ENCODE results near the gene SMURF1.

The SMURF1 gene

DNA sequence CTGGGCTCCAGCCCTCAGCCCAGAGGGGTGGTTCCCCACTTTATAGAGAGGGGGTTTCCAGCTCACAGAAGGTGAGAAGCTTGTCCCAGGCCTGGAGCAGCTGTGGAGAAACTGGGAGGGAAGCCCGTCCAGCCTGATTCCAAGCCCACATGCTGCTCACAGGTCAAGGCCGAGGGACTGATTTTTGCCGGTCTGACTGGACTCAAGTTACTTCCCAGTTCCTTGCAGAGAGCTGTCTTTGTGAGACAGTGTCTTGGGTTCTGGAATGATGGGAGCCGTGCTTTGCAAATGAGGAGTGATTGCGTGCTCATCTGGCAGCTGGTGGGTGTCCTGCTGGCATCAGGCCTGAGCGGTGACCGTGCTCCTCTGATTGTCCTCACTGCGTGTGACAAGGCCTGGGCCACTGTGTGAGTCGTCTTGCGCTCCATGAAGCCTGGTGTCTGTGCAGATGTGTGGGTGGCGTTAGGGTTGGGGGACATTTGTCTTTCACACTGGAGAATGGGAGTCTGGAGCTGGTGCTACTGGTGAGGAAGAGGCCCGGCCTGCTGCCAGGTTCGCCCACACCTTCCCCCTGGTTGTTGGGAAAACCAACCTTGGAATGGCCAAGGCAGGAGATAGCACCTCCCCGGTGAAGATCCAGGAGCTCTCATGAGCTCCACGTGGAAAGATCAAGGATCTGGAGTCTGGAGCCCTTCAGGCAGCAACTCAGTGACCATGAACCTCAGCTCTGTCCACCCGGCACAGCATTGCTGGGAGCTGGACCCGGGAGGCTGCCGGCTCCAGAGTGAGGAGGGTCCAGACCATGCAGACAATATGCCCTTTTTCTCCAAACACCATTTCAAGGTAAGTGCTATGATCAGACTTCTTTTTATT lies 129.6 kb downstream of the SMURF1 start:
- TF ChIP-seq CTCF (IDR thresholded peaks at IDR 0.05) (no peak), ZFX (IDR thresholded peaks at IDR 0.05; ENCODE audit: borderline replicate concordance) (no peak)
- H3K27ac ChIP-seq: no peak overlapping the region

- TF ChIP-seq ZFX (IDR thresholded peaks at IDR 0.05; ENCODE audit: borderline replicate concordance): no peak
- no peak for TF ChIP-seq CTCF (IDR thresholded peaks at IDR 0.05)
- H3K27ac ChIP-seq: no peak overlapping the region
Measured at GRCh38 chr7:99013266-99014112, 130.4 kb downstream of the SMURF1 start.

- H3K27ac ChIP-seq: no peak overlapping the region
- no peak for TF ChIP-seq CTCF (IDR thresholded peaks at IDR 0.05)
- no peak for TF ChIP-seq ZFX (IDR thresholded peaks at IDR 0.05; ENCODE audit: borderline replicate concordance)
Measured at GRCh38 chr7:99012722-99013121, 131.2 kb downstream of the SMURF1 start.

- no peak for TF ChIP-seq CTCF (IDR thresholded peaks at IDR 0.05)
- no peak for TF ChIP-seq ZFX (IDR thresholded peaks at IDR 0.05; ENCODE audit: borderline replicate concordance)
- H3K27ac ChIP-seq: no peak overlapping the region
Measured at GRCh38 chr7:99011706-99012404, 132.1 kb downstream of the SMURF1 start.

DNA sequence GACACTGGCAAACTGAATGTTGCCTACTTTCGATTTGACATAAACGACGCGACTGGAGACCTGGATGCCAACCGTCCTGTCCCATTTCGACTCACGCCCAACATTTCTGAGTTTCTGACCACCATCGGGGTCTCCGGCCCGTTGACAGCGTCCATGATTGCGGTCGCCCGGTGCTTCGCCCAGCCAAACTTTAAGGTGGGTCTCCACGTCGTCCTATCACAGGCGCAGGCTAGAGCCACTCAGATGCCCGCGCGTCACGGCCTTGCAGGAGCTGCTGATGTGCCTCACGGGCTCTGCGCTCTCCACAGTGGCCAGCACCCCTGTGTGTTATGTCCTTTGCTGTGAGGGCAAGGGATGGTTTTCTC lies 132.6 kb downstream of the SMURF1 start:
- TF ChIP-seq CTCF (IDR thresholded peaks at IDR 0.05) (no peak), ZFX (IDR thresholded peaks at IDR 0.05; ENCODE audit: borderline replicate concordance) (no peak)
- H3K27ac ChIP-seq: no peak overlapping the region

DNA sequence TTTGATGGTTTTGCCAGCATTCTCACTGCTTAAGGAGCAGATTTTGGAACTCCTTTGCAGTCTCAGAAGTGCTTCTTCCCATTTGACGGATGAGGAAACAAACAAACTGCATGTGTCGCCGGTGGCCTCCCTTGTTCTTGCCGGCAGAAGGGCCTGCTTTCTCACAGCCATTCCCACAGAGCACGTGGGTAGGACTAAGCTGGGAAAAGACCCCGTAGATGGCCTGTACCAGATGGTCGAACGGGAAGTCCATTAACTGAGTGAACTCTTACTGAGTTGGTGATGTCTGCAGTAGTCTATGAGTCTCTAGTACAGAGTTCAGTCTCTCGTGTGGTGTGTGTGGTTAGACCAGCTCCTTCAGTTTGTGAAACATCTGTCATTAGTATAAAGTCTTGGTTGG lies 133.6 kb downstream of the SMURF1 start:
- H3K27ac ChIP-seq: no peak overlapping the region
- no peak for TF ChIP-seq CTCF (IDR thresholded peaks at IDR 0.05)
- no peak for TF ChIP-seq ZFX (IDR thresholded peaks at IDR 0.05; ENCODE audit: borderline replicate concordance)
